Left ventricle myocardium inferior (tissue), 1 donor: ENCODE data around the gene ZNF490. TPM values are rescaled to one million over a fixed set of nuclear protein-coding genes. Genes with fewer than 3 reads are reported as not detected.
"Not testable (repeated sequence)": the region's sequence is repeated elsewhere in the genome, so short reads cannot be mapped to it uniquely, and the experiment has no call there.

Source experiments
- DNase-seq: peaks from one replicate; pipeline ENCODE4 v3.0.0-alpha.2; 2020
- H3K27ac ChIP-seq: fragments of 200-600 bp; replicated peaks from 2 replicates; pipeline ENCODE4 v1.8.0; 2021
- H3K27me3 ChIP-seq: fragments of 200-600 bp; 2 replicates; pipeline ENCODE4 v1.8.0; 2021; ENCODE audit warnings: low read depth
- H3K36me3 ChIP-seq: fragments of 200-600 bp; 2 replicates; pipeline ENCODE4 v1.8.0; 2021
- H3K4me1 ChIP-seq: fragments of 200-600 bp; 2 replicates; pipeline ENCODE4 v1.8.0; 2021
- H3K4me3 ChIP-seq: fragments of 200-600 bp; 2 replicates; pipeline ENCODE4 v1.8.0; 2021; ENCODE audit warnings: mild to moderate bottlenecking, moderate library complexity
- H3K9me3 ChIP-seq: fragments of 200-600 bp; replicated peaks from 2 replicates; pipeline ENCODE4 v1.8.0; 2021
- CTCF ChIP-seq: fragments of 200-600 bp; IDR thresholded peaks from 2 replicates; pipeline ENCODE4 v1.8.0; 2021; ENCODE audit warnings: antibody characterized with exemption, mild to moderate bottlenecking, borderline replicate concordance
- intact Hi-C: fragments of 100-400 bp; cut with micrococcal nuclease; formaldehyde crosslinking; loops from one replicate; pipeline ENCODE4 v1.11.0; 2022
- total RNA-seq: library from RNA; stranded (reverse); fragmentation: NEBNext Ultra II Directional; extraction: Animal tissue kit (Norgen Biotek cat#: 25700); gene quantifications from one replicate; pipeline ENCODE4 v1.2.1, GENCODE V29; 2021
- donor health status: DM: no; HTN: yes; CAD: no; lungs with severe emphysema.

The ZNF490 gene
- total RNA-seq, 1 donor from 2014 or later = 4.1 TPM

- Histone ChIP-seq H3K27me3 (no peaks in the 10 kb centered on the region), H3K4me1 (no peaks in the 10 kb centered on the region), H3K9me3 (peaks cover 24% of the 10 kb centered on the region), H3K27ac (no peak overlapping the region), H3K4me3 (no peak overlapping the region), H3K36me3 (peaks cover 77% of the 10 kb centered on the region)
- intact Hi-C loops = no loop called here
- DNase-seq = no peak
- no peak for TF ChIP-seq CTCF
These were observed 18.6 kb upstream of the ZNF490 start for GRCh38 chr19:12629215-12629614.

GRCh38 chr19:12628040-12629022 lies 17.7 kb upstream of the ZNF490 start:
- no peak for DNase-seq
- Histone ChIP-seq H3K4me1 (no peaks in the 10 kb centered on the region), H3K27ac (no peak overlapping the region), H3K36me3 (peaks cover 86% of the 10 kb centered on the region), H3K9me3 (peaks cover 24% of the 10 kb centered on the region), H3K27me3 (no peaks in the 10 kb centered on the region), H3K4me3 (no peak overlapping the region)
- intact Hi-C loops = no loop called here
- no peak for TF ChIP-seq CTCF

GRCh38 chr19:12626958-12627357 lies 16.3 kb upstream of the ZNF490 start:
- H3K9me3 ChIP-seq = peaks cover 24% of the 10 kb centered on the region
- no peak overlapping the region for H3K27ac ChIP-seq
- H3K27me3 ChIP-seq = no peaks in the 10 kb centered on the region
- no peaks in the 10 kb centered on the region for H3K4me1 ChIP-seq
- no peak for TF ChIP-seq CTCF
- no peak overlapping the region for H3K4me3 ChIP-seq
- DNase-seq = no peak
- intact Hi-C loops = no loop called here
- peaks cover 80% of the 10 kb centered on the region for H3K36me3 ChIP-seq

GRCh38 chr19:12623361-12624031 lies 12.9 kb upstream of the ZNF490 start:
- intact Hi-C loops = no loop called here
- no peak for DNase-seq
- Histone ChIP-seq H3K9me3 (peaks cover 14% of the 10 kb centered on the region), H3K4me1 (no peaks in the 10 kb centered on the region), H3K27ac (no peak overlapping the region), H3K36me3 (peaks cover 72% of the 10 kb centered on the region), H3K4me3 (no peak overlapping the region), H3K27me3 (no peaks in the 10 kb centered on the region)
- no peak for TF ChIP-seq CTCF

- intact Hi-C loops, H3K27ac ChIP-seq, DNase-seq, H3K27me3 ChIP-seq, H3K4me3 ChIP-seq, H3K9me3 ChIP-seq: not testable (repeated sequence)
- Histone ChIP-seq H3K36me3 (peaks cover 51% of the 10 kb centered on the region), H3K4me1 (peaks cover 15% of the 10 kb centered on the region)
These were observed 10.8 kb upstream of the ZNF490 start for GRCh38 chr19:12621253-12622024.
